HepG2 (cell line): ENCODE data around the gene IGLL1. TPM values are rescaled to one million over a fixed set of nuclear protein-coding genes. Genes with fewer than 3 reads are reported as not detected.

Experiments used
- ATAC-seq: fragments of 200-7000 bp; cut with Tn5 transposase; 3 replicates; pipeline ENCODE4 v1.9.1; 2020; ENCODE audit warnings: mild to moderate bottlenecking, moderate library complexity
- BruUV-seq: library from RNA; stranded (reverse); fragments of 400-500 nt; replicated peaks from 2 replicates; lab custom pipeline; 2021; lab: Mats Ljungman, UMichigan
- CTCF ChIA-PET: fragments of 300-600 bp; formaldehyde crosslinking; extraction: SDS; loops from one replicate; lab custom pipeline; 2021; ENCODE audit warnings: low total read pairs, inconsistent platforms, low intra/inter-chr PET ratio; lab: Yijun Ruan, JAX
- POLR2A ChIA-PET: fragments of 350-600 bp; sonication (Branson Sonifier 250); formaldehyde crosslinking; loops from one replicate; lab custom pipeline; 2020; ENCODE audit warnings: antibody characterized with exemption, inconsistent platforms; lab: Yijun Ruan, JAX
- DNase-seq: peaks from one replicate; pipeline ENCODE4 v3.0.0-alpha.2; 2015; ENCODE audit warnings: low spot score
- FAIRE-seq: peaks from 3 replicates; lab custom pipeline; 2011; peaks lifted over from hg19 to GRCh38; lab: Jason Lieb, UNC
- H2AFZ ChIP-seq: one replicate; pipeline ENCODE4 v1.6.1; 2011; ENCODE audit warnings: low read length, inconsistent platforms
- H3K27ac ChIP-seq: fragments of 300-600 bp; 3 replicates; pipeline ENCODE4 v1.8.0; 2011; ENCODE audit warnings: mixed run types, mild to moderate bottlenecking, mixed read lengths, low read length, inconsistent platforms; ENCODE audit not compliant: insufficient read depth; ENCODE audit errors: extremely low read length
- H3K27me3 ChIP-seq, 2 experiments: fragments of 200-600 bp in 1 of 2; 2 replicates in 1 of 2; 3 replicates in 1 of 2; pipeline versions ENCODE4 v1.6.0 to v1.8.0; 2011; ENCODE audit warnings: low read length in 2 of 2, mild to moderate bottlenecking in 2 of 2, moderate library complexity in 2 of 2, inconsistent platforms in 1 of 2; ENCODE audit not compliant: insufficient read depth in 2 of 2, control insufficient read depth in 1 of 2
- H3K36me3 ChIP-seq, 2 experiments: fragments of 200-600 bp in 1 of 2; replicated peaks in 1 of 2; 2 replicates in 1 of 2; 3 replicates in 1 of 2; pipeline versions ENCODE4 v1.5.1 to v1.8.0; 2011; ENCODE audit warnings: low read length in 2 of 2, inconsistent platforms in 1 of 2; ENCODE audit not compliant: insufficient read depth in 2 of 2, control insufficient read depth in 1 of 2
- H3K4me1 ChIP-seq: 2 replicates; pipeline ENCODE4 v1.5.1; 2012; ENCODE audit warnings: low read length, inconsistent platforms; ENCODE audit not compliant: insufficient read depth
- H3K4me2 ChIP-seq: 2 replicates; pipeline ENCODE4 v1.6.0; 2011; ENCODE audit warnings: low read depth, low read length, inconsistent platforms
- H3K4me3 ChIP-seq, 3 experiments: fragments of 200-600 bp in 1 of 3; sonication (generic), shearing (Covaris generic) in 1 of 3; replicated peaks in 1 of 3; 2 replicates each; pipeline ENCODE4 v1.5.1; 2011 to 2016; ENCODE audit warnings: low read length in 3 of 3, inconsistent platforms in 2 of 3, low read depth in 2 of 3, mild to moderate bottlenecking in 2 of 3, control low read depth in 1 of 3, mixed read lengths in 1 of 3; ENCODE audit not compliant: insufficient read depth in 1 of 3
- H3K79me2 ChIP-seq: one replicate; pipeline ENCODE4 v1.6.1; 2011; ENCODE audit warnings: low read length, inconsistent platforms; ENCODE audit not compliant: insufficient read depth
- H3K9ac ChIP-seq: 2 replicates; pipeline ENCODE4 v1.6.0; 2011; ENCODE audit warnings: mild to moderate bottlenecking, low read depth, low read length, inconsistent platforms; ENCODE audit not compliant: insufficient read depth
- H3K9me3 ChIP-seq: 2 replicates; pipeline ENCODE4 v1.5.1; 2012; ENCODE audit warnings: mild to moderate bottlenecking, low read length
- H4K20me1 ChIP-seq: 2 replicates; pipeline ENCODE4 v1.6.0; 2011; ENCODE audit warnings: inconsistent platforms, mild to moderate bottlenecking, low read length, moderate library complexity; ENCODE audit not compliant: insufficient read depth
- ZNF547 ChIP-seq: sonication (generic); formaldehyde crosslinking; IDR thresholded peaks from 2 replicates; pipeline ENCODE4 v1.5.1; 2020; ENCODE audit warnings: mild to moderate bottlenecking, missing genetic modification reagents
- WGBS: methylation state at CpG from one replicate; pipeline ENCODE4 v1.1.6; 2017; ENCODE audit warnings: low lambda C conversion rate; 5-methylcytosine and 5-hydroxymethylcytosine counted together
- in situ Hi-C: cut with HindIII; loops from 2 replicates; pipeline ENCODE4 v1.10.0; 2017; ENCODE audit warnings: low pct_unique_long_range_greater_than_20kb; ENCODE audit not compliant: extremely low pct_ligation_motif_present
- intact Hi-C: fragments of 100-400 bp; cut with micrococcal nuclease; formaldehyde crosslinking; loops from one replicate; pipeline ENCODE4 v1.10.0; 2022; ENCODE audit not compliant: unreplicated experiment
- polyA plus RNA-seq, 8 experiments: library from polyadenylated mRNA; depleted of rRNA in 3 of 8; stranded (reverse) in 7 of 8; unstranded in 1 of 8; fragments of >200 nt; fragmentation: Illumina TruSeq in 4 of 8; extraction: Trizol in 4 of 8; gene quantifications; 2 replicates each; pipeline versions ENCODE4 v1.2.1 to v1.2.3, GENCODE V29; 2011 to 2016; ENCODE audit warnings: low read depth in 4 of 8, missing spikeins in 1 of 8, mixed read lengths in 1 of 8; ENCODE audit not compliant: insufficient read depth in 1 of 8
- total RNA-seq, 5 experiments: library from RNA; depleted of rRNA; stranded (reverse); fragments of >200 nt; fragmentation: Illumina TruSeq; extraction: Trizol; gene quantifications; 2 replicates each; pipeline ENCODE4 v1.2.3, GENCODE V29; 2016; ENCODE audit warnings: low read depth in 1 of 5
- TF ChIP-seq, protein P1 (sequence below): sonication (generic); formaldehyde crosslinking; IDR thresholded peaks from 2 replicates; pipeline ENCODE4 v1.4.0; 2020; ENCODE audit warnings: missing genetic modification reagents
- TF ChIP-seq, protein P2 (sequence below): sonication (generic); formaldehyde crosslinking; conservative IDR thresholded peaks from 2 replicates; pipeline ENCODE4 v1.4.0; 2020; ENCODE audit warnings: missing genetic modification reagents

Gene IGLL1
- total and polyA plus RNA-seq, 2 of the 13 experiments (the other 11 are each of a cell fraction or from before 2014, with no cell fraction given): not detected

GRCh38 chr22:23536821-23537345 is 43.2 kb downstream of the IGLL1 start:
- Histone ChIP-seq H3K27me3 (no peaks in the 10 kb centered on the region), H3K79me2 (no peaks in the 10 kb centered on the region), H3K9me3 (no peaks in the 10 kb centered on the region), H3K27ac (peak overlapping the region; percentile 62), H4K20me1 (no peaks in the 10 kb centered on the region), H3K4me3 (no peak overlapping the region), H3K36me3 (no peaks in the 10 kb centered on the region), H3K4me1 (peaks cover 75% of the 10 kb centered on the region), H2AFZ (no peak overlapping the region), H3K4me2 (no peak overlapping the region), H3K9ac (0 out of 2 replicates have a peak overlapping the region, but pooled peaks have one; percentile 29)
- intact Hi-C loops: loop anchor here (5.0 kb wide), 1 partner anchor 150 kb away; no protein-coding TSS in a partner anchor
- ChIA-PET POLR2A (interaction anchor here (2.8 kb wide), 1 partner anchor 15 kb away, joined by 16 read pairs; no protein-coding TSS in a partner anchor), CTCF (no interaction called here)
- FAIRE-seq: no peak
- in situ Hi-C loops: no loop called here
- no TSS peak for BruUV-seq
- peak; percentile 21; the same call in 1 of the 2 replicates for TF ChIP-seq ZNF547 (CRISPR knock-in tag)
- TF ChIP-seq, protein P1, sequence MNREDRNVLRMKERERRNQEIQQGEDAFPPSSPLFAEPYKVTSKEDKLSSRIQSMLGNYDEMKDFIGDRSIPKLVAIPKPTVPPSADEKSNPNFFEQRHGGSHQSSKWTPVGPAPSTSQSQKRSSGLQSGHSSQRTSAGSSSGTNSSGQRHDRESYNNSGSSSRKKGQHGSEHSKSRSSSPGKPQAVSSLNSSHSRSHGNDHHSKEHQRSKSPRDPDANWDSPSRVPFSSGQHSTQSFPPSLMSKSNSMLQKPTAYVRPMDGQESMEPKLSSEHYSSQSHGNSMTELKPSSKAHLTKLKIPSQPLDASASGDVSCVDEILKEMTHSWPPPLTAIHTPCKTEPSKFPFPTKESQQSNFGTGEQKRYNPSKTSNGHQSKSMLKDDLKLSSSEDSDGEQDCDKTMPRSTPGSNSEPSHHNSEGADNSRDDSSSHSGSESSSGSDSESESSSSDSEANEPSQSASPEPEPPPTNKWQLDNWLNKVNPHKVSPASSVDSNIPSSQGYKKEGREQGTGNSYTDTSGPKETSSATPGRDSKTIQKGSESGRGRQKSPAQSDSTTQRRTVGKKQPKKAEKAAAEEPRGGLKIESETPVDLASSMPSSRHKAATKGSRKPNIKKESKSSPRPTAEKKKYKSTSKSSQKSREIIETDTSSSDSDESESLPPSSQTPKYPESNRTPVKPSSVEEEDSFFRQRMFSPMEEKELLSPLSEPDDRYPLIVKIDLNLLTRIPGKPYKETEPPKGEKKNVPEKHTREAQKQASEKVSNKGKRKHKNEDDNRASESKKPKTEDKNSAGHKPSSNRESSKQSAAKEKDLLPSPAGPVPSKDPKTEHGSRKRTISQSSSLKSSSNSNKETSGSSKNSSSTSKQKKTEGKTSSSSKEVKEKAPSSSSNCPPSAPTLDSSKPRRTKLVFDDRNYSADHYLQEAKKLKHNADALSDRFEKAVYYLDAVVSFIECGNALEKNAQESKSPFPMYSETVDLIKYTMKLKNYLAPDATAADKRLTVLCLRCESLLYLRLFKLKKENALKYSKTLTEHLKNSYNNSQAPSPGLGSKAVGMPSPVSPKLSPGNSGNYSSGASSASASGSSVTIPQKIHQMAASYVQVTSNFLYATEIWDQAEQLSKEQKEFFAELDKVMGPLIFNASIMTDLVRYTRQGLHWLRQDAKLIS (CRISPR knock-in tag): no peak
- TF ChIP-seq, protein P2, sequence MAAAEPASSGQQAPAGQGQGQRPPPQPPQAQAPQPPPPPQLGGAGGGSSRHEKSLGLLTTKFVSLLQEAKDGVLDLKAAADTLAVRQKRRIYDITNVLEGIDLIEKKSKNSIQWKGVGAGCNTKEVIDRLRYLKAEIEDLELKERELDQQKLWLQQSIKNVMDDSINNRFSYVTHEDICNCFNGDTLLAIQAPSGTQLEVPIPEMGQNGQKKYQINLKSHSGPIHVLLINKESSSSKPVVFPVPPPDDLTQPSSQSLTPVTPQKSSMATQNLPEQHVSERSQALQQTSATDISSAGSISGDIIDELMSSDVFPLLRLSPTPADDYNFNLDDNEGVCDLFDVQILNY: no peak
- WGBS: 86% methylated on average over 17 of the region's 17 CpGs
- no peak for ATAC-seq
- no peak for DNase-seq
